Stomach (tissue), 9 donors: Measurements from ENCODE around the gene NF1. TPM values are rescaled to one million over a fixed set of nuclear protein-coding genes. Genes with fewer than 3 reads are reported as not detected.

Source experiments
- DNase-seq, 2 donors: peaks; one replicate each; pipeline versions ENCODE4 v3.0.0 to v3.0.0-alpha.2; 2013 to 2019
- H3K27ac ChIP-seq, 5 donors: fragments of 200-600 bp in 4 of 5; sonication (generic) in 4 of 5; one replicate each; pipeline ENCODE4 v1.5.1; 2013 to 2019; ENCODE audit warnings: mild to moderate bottlenecking in 1 of 5, moderate library complexity in 1 of 5
- H3K27me3 ChIP-seq, 3 donors: fragments of 200-600 bp; sonication (generic); one replicate each; pipeline ENCODE4 v1.5.1; 2017 to 2019; ENCODE audit warnings: mixed run types in 1 of 3
- H3K36me3 ChIP-seq, 4 donors: fragments of 200-600 bp; sonication (generic); 1 replicate in 3 of 4; 2 replicates in 1 of 4; pipeline ENCODE4 v1.5.1; 2016 to 2019
- H3K4me1 ChIP-seq, 4 donors: fragments of 200-600 bp; sonication (generic); one replicate each; pipeline ENCODE4 v1.5.1; 2016 to 2019
- H3K4me3 ChIP-seq, 4 donors: fragments of 200-600 bp; sonication (generic) in 3 of 4; one replicate each; pipeline ENCODE4 v1.5.1; 2016 to 2019; ENCODE audit warnings: mild to moderate bottlenecking in 1 of 4
- H3K9me3 ChIP-seq, 4 donors: fragments of 200-600 bp; sonication (generic); one replicate each; pipeline ENCODE4 v1.5.1; 2016 to 2019
- EP300 ChIP-seq: sonication (generic); formaldehyde crosslinking; IDR thresholded peaks from one replicate; pipeline ENCODE4 v1.6.1; 2017; ENCODE audit warnings: antibody characterized with exemption
- POLR2A ChIP-seq, 4 donors: fragments of 450-650 bp; IDR thresholded peaks; one replicate each; pipeline ENCODE4 v1.6.1; 2016; ENCODE audit warnings: antibody characterized with exemption in 4 of 4, control low read depth in 2 of 4, mild to moderate bottlenecking in 1 of 4, moderate library complexity in 1 of 4
- POLR2AphosphoS5 ChIP-seq, 3 donors: sonication (generic); formaldehyde crosslinking; IDR thresholded peaks; one replicate each; pipeline ENCODE4 v1.6.1; 2016; ENCODE audit warnings: antibody characterized with exemption in 3 of 3
- WGBS, 5 donors: extraction: QIAGEN DNeasy Blood & Tissue Kit in 3 of 5; methylation state at CpG; one replicate each; pipeline versions ENCODE4 v1.1.5 to v1.1.7; 2013 to 2018; 5-methylcytosine and 5-hydroxymethylcytosine counted together
- intact Hi-C: fragments of 100-400 bp; cut with DNase I; formaldehyde crosslinking; loops from one replicate; pipeline ENCODE4 v1.15.1; 2023; ENCODE audit warnings: low total_unique reads
- polyA plus RNA-seq, 3 donors: library from polyadenylated mRNA; stranded (reverse); fragments of 200-250 nt; gene quantifications; one replicate each; pipeline ENCODE4 v1.2.3, GENCODE V29; 2013
- total RNA-seq, 5 donors: library from RNA; depleted of rRNA; stranded (reverse); fragments of >200 nt; gene quantifications; one replicate each; pipeline versions ENCODE4 v1.1.0 to v1.2.3, GENCODE V29; 2014 to 2016
- TF ChIP-seq, protein P1 (sequence below), 7 experiments: fragments of 450-650 bp in 4 of 7; fragments of 200-600 bp in 3 of 7; sonication (generic) in 3 of 7; IDR thresholded peaks; one replicate each; pipeline ENCODE4 v1.5.1; 2016 to 2019; ENCODE audit warnings: antibody characterized with exemption in 7 of 7, control low read depth in 2 of 7, mild to moderate bottlenecking in 1 of 7
- donor health status: healthy with polysubstance abuse.
- donor health status: Bipolar disorder and iron deficiency.
- donor health status: healthy.

Gene NF1
- total and polyA plus RNA-seq, 8 donors: 5.2 to 108 (median 50.5) TPM

DNA sequence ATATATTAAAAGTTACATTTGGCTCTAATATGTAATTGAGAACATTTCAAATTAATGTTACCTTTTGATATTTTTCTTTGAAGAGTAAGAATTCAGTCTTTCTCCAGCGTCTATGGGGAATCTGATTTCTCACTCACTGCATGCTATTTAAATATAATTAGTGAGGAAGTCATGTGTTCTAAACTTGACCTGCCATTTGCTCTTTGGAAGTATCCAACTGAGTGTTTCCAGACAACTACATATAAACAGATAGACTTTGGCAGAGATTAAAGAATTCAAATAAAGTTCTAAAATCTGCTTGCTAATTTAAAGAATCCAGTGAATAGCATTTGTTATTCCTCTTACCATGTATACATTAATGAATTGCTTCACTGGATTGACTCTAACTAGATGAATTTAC lies 178.7 kb downstream of the NF1 start:
- TF ChIP-seq POLR2AphosphoS5 (IDR thresholded peaks at IDR 0.05): no peak
- TF ChIP-seq EP300: no peak
- no peak for TF ChIP-seq POLR2A (IDR thresholded peaks at IDR 0.05)
- TF ChIP-seq, protein P1, sequence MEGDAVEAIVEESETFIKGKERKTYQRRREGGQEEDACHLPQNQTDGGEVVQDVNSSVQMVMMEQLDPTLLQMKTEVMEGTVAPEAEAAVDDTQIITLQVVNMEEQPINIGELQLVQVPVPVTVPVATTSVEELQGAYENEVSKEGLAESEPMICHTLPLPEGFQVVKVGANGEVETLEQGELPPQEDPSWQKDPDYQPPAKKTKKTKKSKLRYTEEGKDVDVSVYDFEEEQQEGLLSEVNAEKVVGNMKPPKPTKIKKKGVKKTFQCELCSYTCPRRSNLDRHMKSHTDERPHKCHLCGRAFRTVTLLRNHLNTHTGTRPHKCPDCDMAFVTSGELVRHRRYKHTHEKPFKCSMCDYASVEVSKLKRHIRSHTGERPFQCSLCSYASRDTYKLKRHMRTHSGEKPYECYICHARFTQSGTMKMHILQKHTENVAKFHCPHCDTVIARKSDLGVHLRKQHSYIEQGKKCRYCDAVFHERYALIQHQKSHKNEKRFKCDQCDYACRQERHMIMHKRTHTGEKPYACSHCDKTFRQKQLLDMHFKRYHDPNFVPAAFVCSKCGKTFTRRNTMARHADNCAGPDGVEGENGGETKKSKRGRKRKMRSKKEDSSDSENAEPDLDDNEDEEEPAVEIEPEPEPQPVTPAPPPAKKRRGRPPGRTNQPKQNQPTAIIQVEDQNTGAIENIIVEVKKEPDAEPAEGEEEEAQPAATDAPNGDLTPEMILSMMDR (IDR thresholded peaks at IDR 0.05): no peak
- WGBS, 5 donors: 48 to 83% (median 71%) methylated on average over 1 of the region's 1 CpG
- Histone ChIP-seq H3K9me3 (no peaks in the 10 kb centered on the region), H3K36me3 (peaks cover 0 to 36% (median 24%) of the 10 kb centered on the region in 4 donors), H3K27ac (peak overlapping the region in 1 of 5 donors; percentile 47), H3K27me3 (no peaks in the 10 kb centered on the region), H3K4me1 (peaks cover 0 to 38% (median 14%) of the 10 kb centered on the region in 4 donors), H3K4me3 (no peak overlapping the region)
- DNase-seq: peak in 1 of 2 donors; percentile 11
- intact Hi-C loops: no loop called here

DNA sequence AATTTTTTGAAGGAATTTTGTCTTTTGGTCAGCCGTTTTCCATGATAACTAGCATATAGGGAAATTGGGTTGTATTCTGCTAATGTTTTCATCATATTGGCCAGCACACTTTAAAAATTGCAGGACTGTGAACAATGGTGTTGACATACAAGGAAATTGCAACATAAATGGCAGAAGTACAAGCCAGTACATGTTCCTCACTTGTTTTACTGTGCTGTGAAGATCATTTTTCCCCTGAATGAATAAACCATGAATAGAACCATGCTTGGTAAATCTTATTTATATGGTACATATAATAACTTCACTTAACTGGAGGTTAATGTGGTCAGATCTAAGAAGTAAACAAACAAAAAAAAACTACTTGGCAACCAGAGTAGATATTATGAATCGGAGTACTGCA lies 179.5 kb downstream of the NF1 start:
- intact Hi-C loops: no loop called here
- H3K4me3 ChIP-seq: no peak overlapping the region
- H3K27ac ChIP-seq: peak overlapping the region in 2 of 5 donors; percentile 0 to 47
- H3K9me3 ChIP-seq: no peaks in the 10 kb centered on the region
- H3K4me1 ChIP-seq: peaks cover 0 to 31% (median 11%) of the 10 kb centered on the region in 4 donors
- H3K36me3 ChIP-seq: peaks cover 0 to 40% (median 25%) of the 10 kb centered on the region in 4 donors
- peak in 1 of 2 donors; percentile 32 for DNase-seq
- WGBS, 5 donors: 77 to 87% (median 78%) methylated on average over 2 of the region's 2 CpGs
- TF ChIP-seq POLR2A (IDR thresholded peaks at IDR 0.05): no peak
- TF ChIP-seq POLR2AphosphoS5 (IDR thresholded peaks at IDR 0.05): peak in 2 of 3 donors; percentile 27 to 28
- no peaks in the 10 kb centered on the region for H3K27me3 ChIP-seq

DNA sequence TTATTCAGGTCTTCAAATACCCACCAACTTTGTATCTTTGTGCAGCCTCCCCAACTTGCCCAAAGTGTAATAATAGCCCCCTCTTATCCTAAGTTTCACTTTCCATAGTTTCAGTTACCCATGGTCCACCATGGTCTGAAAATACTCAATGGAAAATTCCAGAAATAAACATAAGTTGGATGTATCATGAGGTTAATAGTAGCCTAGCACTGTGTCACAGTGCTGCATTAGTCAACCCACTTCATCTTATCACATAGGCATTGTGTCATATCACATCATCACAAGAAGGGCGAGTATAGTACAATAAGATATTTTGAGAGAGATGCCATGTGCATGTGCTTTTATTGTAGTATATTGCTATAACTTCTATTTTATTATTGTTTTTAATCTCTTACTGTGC lies 180.3 kb downstream of the NF1 start:
- Histone ChIP-seq H3K27me3 (no peaks in the 10 kb centered on the region), H3K36me3 (peaks cover 0 to 37% (median 24%) of the 10 kb centered on the region in 4 donors), H3K27ac (peak overlapping the region in 2 of 5 donors; percentile 0 to 47), H3K9me3 (no peaks in the 10 kb centered on the region), H3K4me3 (no peak overlapping the region), H3K4me1 (peaks cover 0 to 22% (median 7%) of the 10 kb centered on the region in 4 donors)
- TF ChIP-seq POLR2AphosphoS5 (IDR thresholded peaks at IDR 0.05) (no peak), POLR2A (IDR thresholded peaks at IDR 0.05) (no peak)
- TF ChIP-seq, protein P1 (IDR thresholded peaks at IDR 0.05): no peak
- DNase-seq: no peak
- intact Hi-C loops: no loop called here
- WGBS, 5 donors: 80 to 93% (median 87%) methylated on average over 1 of the region's 1 CpG

DNA sequence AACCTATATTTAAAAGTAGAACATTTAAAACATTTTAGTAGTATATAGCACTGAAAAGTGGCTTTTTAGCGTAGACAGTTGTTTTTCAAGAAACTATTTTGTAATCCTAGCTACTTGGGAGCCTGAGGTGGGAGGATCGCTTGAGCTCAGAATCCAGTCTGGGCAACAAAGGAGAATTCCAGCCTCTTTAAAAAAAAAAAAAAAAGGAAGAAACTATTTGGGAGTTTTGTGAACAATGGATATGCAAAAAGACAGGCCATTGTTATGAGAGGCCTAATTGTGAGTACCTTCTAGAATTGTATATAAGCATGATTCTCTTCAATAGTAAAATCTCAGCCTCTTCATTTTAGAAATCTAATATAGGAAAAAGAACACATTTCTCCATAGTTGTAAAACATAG lies 184.6 kb downstream of the NF1 start:
- intact Hi-C loops: no loop called here
- no peak for DNase-seq
- no peak for TF ChIP-seq POLR2A (IDR thresholded peaks at IDR 0.05)
- TF ChIP-seq POLR2AphosphoS5 (IDR thresholded peaks at IDR 0.05): no peak
- TF ChIP-seq, protein P1 (IDR thresholded peaks at IDR 0.05): no peak
- no peak for TF ChIP-seq EP300
- Histone ChIP-seq H3K4me1 (peaks cover 0 to 4% (median under 1%) of the 10 kb centered on the region in 4 donors), H3K4me3 (no peak overlapping the region), H3K36me3 (peaks cover 0 to 46% (median 28%) of the 10 kb centered on the region in 4 donors), H3K9me3 (no peaks in the 10 kb centered on the region), H3K27ac (no peak overlapping the region), H3K27me3 (no peaks in the 10 kb centered on the region)
- WGBS, 5 donors: 93 to 99% (median 97%) methylated on average over 2 of the region's 2 CpGs

DNA sequence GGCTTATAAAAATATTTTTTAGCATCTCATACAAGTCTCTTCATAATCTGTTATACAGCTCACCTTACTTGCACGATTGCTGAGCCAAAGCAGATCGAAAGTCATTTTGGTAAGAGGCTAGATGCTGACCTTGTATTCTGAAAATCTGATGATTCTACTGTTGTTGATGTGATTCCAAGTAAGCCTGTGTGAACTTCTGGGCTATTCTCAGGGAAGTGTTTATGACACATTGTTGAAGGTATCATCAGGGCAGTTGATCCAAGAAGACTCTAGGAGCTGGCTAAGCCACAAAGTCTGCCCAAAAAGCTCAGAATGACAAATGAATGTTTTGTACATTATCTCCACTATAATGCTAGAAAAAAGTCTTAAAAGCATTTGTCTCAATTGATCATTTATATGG lies 186.3 kb downstream of the NF1 start:
- TF ChIP-seq POLR2A (IDR thresholded peaks at IDR 0.05) (no peak), EP300 (no peak), POLR2AphosphoS5 (IDR thresholded peaks at IDR 0.05) (no peak)
- TF ChIP-seq, protein P1 (IDR thresholded peaks at IDR 0.05): no peak
- H3K27me3 ChIP-seq: no peaks in the 10 kb centered on the region
- 95 to 100% (median 98%) methylated on average over 2 of the region's 2 CpGs for WGBS, 5 donors
- H3K4me1 ChIP-seq: no peaks in the 10 kb centered on the region
- H3K9me3 ChIP-seq: no peaks in the 10 kb centered on the region
- H3K36me3 ChIP-seq: peaks cover 0 to 46% (median 26%) of the 10 kb centered on the region in 4 donors
- intact Hi-C loops: no loop called here
- H3K4me3 ChIP-seq: no peak overlapping the region
- DNase-seq: no peak
- no peak overlapping the region for H3K27ac ChIP-seq
